GM23338 (cell line): ENCODE results near the gene MARF1.

Source experiments
- CREB1 ChIP-seq: fragments of 250-450 bp; sonication (Bioruptor Pico); IDR thresholded peaks from 2 replicates; pipeline ENCODE4 v1.5.0; 2020; ENCODE audit warnings: low read depth, mild to moderate bottlenecking, moderate library complexity
- CTCF ChIP-seq, 2 experiments: fragments of 200-600 bp in 1 of 2; sonication (generic) in 1 of 2; conservative IDR thresholded peaks; 2 replicates each; pipeline versions ENCODE4 v1.5.1 to v1.6.1; 2016 to 2017; ENCODE audit warnings: antibody characterized with exemption in 2 of 2, low read depth in 2 of 2, mild to moderate bottlenecking in 2 of 2, moderate library complexity in 1 of 2
- ETS1 ChIP-seq: IDR thresholded peaks from 2 replicates; pipeline ENCODE4 v1.6.1; 2016; ENCODE audit warnings: antibody characterized with exemption
- EZH2 ChIP-seq: fragments of 200-600 bp; sonication (generic); IDR thresholded peaks from one replicate; pipeline ENCODE4 v1.8.0; 2017; ENCODE audit warnings: antibody characterized with exemption, mild to moderate bottlenecking, low read depth; ENCODE audit not compliant: unreplicated experiment
- EZH2phosphoT487 ChIP-seq: fragments of 200-600 bp; sonication (generic); IDR thresholded peaks from one replicate; pipeline ENCODE4 v1.8.1; 2018; ENCODE audit warnings: antibody characterized with exemption; ENCODE audit not compliant: unreplicated experiment
- JUNB ChIP-seq: IDR thresholded peaks from one replicate; pipeline ENCODE4 v1.6.1; 2016; ENCODE audit warnings: antibody characterized with exemption; ENCODE audit not compliant: unreplicated experiment
- NANOG ChIP-seq: IDR thresholded peaks from 2 replicates; pipeline ENCODE4 v1.6.1; 2016; ENCODE audit warnings: antibody characterized with exemption, borderline replicate concordance
- POLR2AphosphoS5 ChIP-seq: IDR thresholded peaks from 2 replicates; pipeline ENCODE4 v1.6.1; 2016; ENCODE audit warnings: antibody characterized with exemption, low read depth
- STAT1 ChIP-seq: IDR thresholded peaks from one replicate; pipeline ENCODE4 v1.6.1; 2016; ENCODE audit warnings: antibody characterized with exemption; ENCODE audit not compliant: unreplicated experiment
- ZNF114 ChIP-seq: fragments of 250-450 bp; sonication (Bioruptor Pico); IDR thresholded peaks from 2 replicates; pipeline ENCODE4 v1.5.0; 2020; ENCODE audit warnings: mild to moderate bottlenecking, moderate library complexity
- ZNF331 ChIP-seq: fragments of 250-450 bp; sonication (Bioruptor Pico); IDR thresholded peaks from 2 replicates; pipeline ENCODE4 v1.5.0; 2020; ENCODE audit warnings: low read depth, mild to moderate bottlenecking, moderate library complexity
- TF ChIP-seq, protein P1 (sequence below): IDR thresholded peaks from one replicate; pipeline ENCODE4 v1.6.1; 2018; ENCODE audit warnings: antibody characterized with exemption; ENCODE audit not compliant: unreplicated experiment
- TF ChIP-seq, protein P2 (sequence below): fragments of 250-450 bp; sonication (Bioruptor Pico); IDR thresholded peaks from 2 replicates; pipeline ENCODE4 v1.5.0; 2020; ENCODE audit warnings: mild to moderate bottlenecking, moderate library complexity

DNA sequence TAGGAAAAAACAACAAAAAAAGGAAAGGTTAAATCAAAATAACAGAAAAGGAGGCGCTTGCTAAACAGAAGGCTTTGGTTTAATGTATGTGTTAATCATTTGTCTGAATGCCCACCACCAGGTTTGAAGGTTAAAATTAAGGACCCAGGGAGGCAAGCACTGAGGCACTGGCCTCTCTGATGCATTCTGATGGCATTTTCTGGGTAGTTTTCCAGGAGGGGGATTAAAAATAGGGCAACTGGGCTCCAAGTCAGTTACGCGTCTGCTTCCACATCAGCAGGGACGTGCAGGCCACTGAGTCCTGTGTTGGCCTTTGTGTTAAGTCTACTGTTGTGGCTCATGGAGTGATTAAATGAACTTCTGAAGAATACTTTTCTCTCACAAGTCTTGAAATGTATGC, 26.9 kb downstream of the MARF1 start:
- TF ChIP-seq CTCF (conservative IDR thresholded peaks at IDR 0.05; ENCODE audit: low read depth in 2 of 2): no peak
- TF ChIP-seq EZH2: no peak
- TF ChIP-seq, protein P1, sequence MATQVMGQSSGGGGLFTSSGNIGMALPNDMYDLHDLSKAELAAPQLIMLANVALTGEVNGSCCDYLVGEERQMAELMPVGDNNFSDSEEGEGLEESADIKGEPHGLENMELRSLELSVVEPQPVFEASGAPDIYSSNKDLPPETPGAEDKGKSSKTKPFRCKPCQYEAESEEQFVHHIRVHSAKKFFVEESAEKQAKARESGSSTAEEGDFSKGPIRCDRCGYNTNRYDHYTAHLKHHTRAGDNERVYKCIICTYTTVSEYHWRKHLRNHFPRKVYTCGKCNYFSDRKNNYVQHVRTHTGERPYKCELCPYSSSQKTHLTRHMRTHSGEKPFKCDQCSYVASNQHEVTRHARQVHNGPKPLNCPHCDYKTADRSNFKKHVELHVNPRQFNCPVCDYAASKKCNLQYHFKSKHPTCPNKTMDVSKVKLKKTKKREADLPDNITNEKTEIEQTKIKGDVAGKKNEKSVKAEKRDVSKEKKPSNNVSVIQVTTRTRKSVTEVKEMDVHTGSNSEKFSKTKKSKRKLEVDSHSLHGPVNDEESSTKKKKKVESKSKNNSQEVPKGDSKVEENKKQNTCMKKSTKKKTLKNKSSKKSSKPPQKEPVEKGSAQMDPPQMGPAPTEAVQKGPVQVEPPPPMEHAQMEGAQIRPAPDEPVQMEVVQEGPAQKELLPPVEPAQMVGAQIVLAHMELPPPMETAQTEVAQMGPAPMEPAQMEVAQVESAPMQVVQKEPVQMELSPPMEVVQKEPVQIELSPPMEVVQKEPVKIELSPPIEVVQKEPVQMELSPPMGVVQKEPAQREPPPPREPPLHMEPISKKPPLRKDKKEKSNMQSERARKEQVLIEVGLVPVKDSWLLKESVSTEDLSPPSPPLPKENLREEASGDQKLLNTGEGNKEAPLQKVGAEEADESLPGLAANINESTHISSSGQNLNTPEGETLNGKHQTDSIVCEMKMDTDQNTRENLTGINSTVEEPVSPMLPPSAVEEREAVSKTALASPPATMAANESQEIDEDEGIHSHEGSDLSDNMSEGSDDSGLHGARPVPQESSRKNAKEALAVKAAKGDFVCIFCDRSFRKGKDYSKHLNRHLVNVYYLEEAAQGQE: no peak
- no peak for TF ChIP-seq EZH2phosphoT487
- no peak for TF ChIP-seq CREB1 (CRISPR knock-in tag)
- no peak for TF ChIP-seq POLR2AphosphoS5
- no peak for TF ChIP-seq ETS1
- no peak for TF ChIP-seq ZNF331 (CRISPR knock-in tag)
- TF ChIP-seq JUNB: no peak
- no peak for TF ChIP-seq STAT1
- no peak for TF ChIP-seq NANOG
- TF ChIP-seq, protein P2, sequence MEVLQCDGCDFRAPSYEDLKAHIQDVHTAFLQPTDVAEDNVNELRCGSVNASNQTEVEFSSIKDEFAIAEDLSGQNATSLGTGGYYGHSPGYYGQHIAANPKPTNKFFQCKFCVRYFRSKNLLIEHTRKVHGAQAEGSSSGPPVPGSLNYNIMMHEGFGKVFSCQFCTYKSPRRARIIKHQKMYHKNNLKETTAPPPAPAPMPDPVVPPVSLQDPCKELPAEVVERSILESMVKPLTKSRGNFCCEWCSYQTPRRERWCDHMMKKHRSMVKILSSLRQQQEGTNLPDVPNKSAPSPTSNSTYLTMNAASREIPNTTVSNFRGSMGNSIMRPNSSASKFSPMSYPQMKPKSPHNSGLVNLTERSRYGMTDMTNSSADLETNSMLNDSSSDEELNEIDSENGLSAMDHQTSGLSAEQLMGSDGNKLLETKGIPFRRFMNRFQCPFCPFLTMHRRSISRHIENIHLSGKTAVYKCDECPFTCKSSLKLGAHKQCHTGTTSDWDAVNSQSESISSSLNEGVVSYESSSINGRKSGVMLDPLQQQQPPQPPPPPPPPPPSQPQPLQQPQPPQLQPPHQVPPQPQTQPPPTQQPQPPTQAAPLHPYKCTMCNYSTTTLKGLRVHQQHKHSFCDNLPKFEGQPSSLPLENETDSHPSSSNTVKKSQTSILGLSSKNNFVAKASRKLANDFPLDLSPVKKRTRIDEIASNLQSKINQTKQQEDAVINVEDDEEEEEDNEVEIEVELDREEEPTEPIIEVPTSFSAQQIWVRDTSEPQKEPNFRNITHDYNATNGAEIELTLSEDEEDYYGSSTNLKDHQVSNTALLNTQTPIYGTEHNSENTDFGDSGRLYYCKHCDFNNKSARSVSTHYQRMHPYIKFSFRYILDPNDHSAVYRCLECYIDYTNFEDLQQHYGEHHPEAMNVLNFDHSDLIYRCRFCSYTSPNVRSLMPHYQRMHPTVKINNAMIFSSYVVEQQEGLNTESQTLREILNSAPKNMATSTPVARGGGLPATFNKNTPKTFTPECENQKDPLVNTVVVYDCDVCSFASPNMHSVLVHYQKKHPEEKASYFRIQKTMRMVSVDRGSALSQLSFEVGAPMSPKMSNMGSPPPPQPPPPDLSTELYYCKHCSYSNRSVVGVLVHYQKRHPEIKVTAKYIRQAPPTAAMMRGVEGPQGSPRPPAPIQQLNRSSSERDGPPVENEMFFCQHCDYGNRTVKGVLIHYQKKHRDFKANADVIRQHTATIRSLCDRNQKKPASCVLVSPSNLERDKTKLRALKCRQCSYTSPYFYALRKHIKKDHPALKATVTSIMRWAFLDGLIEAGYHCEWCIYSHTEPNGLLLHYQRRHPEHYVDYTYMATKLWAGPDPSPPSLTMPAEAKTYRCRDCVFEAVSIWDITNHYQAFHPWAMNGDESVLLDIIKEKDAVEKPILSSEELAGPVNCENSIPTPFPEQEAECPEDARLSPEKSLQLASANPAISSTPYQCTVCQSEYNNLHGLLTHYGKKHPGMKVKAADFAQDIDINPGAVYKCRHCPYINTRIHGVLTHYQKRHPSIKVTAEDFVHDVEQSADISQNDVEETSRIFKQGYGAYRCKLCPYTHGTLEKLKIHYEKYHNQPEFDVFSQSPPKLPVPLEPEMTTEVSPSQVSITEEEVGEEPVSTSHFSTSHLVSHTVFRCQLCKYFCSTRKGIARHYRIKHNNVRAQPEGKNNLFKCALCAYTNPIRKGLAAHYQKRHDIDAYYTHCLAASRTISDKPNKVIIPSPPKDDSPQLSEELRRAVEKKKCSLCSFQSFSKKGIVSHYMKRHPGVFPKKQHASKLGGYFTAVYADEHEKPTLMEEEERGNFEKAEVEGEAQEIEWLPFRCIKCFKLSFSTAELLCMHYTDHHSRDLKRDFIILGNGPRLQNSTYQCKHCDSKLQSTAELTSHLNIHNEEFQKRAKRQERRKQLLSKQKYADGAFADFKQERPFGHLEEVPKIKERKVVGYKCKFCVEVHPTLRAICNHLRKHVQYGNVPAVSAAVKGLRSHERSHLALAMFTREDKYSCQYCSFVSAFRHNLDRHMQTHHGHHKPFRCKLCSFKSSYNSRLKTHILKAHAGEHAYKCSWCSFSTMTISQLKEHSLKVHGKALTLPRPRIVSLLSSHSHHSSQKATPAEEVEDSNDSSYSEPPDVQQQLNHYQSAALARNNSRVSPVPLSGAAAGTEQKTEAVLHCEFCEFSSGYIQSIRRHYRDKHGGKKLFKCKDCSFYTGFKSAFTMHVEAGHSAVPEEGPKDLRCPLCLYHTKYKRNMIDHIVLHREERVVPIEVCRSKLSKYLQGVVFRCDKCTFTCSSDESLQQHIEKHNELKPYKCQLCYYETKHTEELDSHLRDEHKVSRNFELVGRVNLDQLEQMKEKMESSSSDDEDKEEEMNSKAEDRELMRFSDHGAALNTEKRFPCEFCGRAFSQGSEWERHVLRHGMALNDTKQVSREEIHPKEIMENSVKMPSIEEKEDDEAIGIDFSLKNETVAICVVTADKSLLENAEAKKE (CRISPR knock-in tag): no peak
- no peak for TF ChIP-seq ZNF114 (CRISPR knock-in tag)
